LNCaP clone FGC (cell line): ENCODE data around the gene DDI2.

Experiments
- DNase-seq: peaks from one replicate; pipeline ENCODE4 v3.0.0-alpha.2; 2011; ENCODE audit warnings: low read depth
- H3K4me3 ChIP-seq: 2 replicates; pipeline ENCODE4 v1.5.1; 2011; ENCODE audit warnings: mild to moderate bottlenecking, low read depth, low read length, control low read depth
- CTCF ChIP-seq: IDR thresholded peaks from 2 replicates; pipeline ENCODE4 v1.5.1; 2012; ENCODE audit warnings: mild to moderate bottlenecking; ENCODE audit not compliant: control insufficient read depth, insufficient read depth; ENCODE audit errors: extremely low read depth

DDI2 gene

GRCh38 chr1:15575549-15576150 lies 41.6 kb upstream of the DDI2 start:
- no peak for TF ChIP-seq CTCF
- no peak for DNase-seq
- H3K4me3 ChIP-seq = no peak overlapping the region

- no peak for DNase-seq
- no peak for TF ChIP-seq CTCF
Measured at GRCh38 chr1:15577691-15578090, 39.6 kb upstream of the DDI2 start.

GRCh38 chr1:15578921-15579682 lies 38.2 kb upstream of the DDI2 start:
- H3K4me3 ChIP-seq = no peak overlapping the region
- no peak for DNase-seq
- no peak for TF ChIP-seq CTCF

More at GRCh38 chr1:15577691-15578090, 39.6 kb upstream of the DDI2 start:
- H3K4me3 ChIP-seq = no peak overlapping the region

GRCh38 chr1:15579683-15580047 lies 37.6 kb upstream of the DDI2 start:
- H3K4me3 ChIP-seq = no peak overlapping the region
- TF ChIP-seq CTCF = no peak
- no peak for DNase-seq

GRCh38 chr1:15583016-15583706 lies 34.1 kb upstream of the DDI2 start:
- no peak for DNase-seq
- TF ChIP-seq CTCF = no peak
- H3K4me3 ChIP-seq = no peak overlapping the region

GRCh38 chr1:15584489-15585363 lies 32.5 kb upstream of the DDI2 start, which contains the start of gene AGMAT:
AGMAT (minus strand) TSS chr1:15585051; CDS start chr1:15584967, 84 bp downstream.
- no peak for DNase-seq
- H3K4me3 ChIP-seq = no peak within 1 kb of the TSS
- no peak for TF ChIP-seq CTCF
